Measurements from ENCODE around the gene SCARB2.

DNA sequence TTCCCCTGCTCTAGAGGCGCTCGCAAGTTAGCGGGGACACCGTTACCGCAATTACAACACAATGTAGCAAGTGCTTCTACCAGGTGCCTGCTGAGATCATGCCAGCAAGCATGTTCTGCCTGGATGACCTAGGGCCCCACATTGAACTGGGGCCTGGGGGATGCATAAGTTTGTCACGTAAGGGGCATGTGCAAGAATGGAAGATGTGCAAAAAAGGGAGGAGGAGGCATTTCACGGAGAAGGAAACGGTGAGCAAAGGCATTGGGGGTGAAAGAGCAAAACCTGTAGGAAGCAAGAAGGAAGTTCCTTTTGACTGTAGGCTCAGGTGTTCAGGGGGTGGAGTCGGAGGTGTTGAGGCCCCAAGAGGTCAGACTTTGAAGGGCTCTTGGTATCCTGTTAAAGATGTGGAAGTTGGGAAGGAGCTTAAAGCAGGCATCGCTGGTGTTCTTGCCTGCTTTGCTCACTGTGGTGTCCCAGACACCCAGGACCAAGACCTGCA is 602 bp upstream of the SCARB2 start:
- TF ChIP-seq CTCF (IDR thresholded peaks at IDR 0.05) (no peak), POLR2A (IDR thresholded peaks at IDR 0.05) (no peak)

Measured in heart left ventricle (tissue), 13 donors.